NCI-H1417 (cell line): ENCODE data around the gene PTPN14.

Source experiments
- DNase-seq, 3 experiments: peaks; one replicate each; lab custom pipeline; 2025; lab: John Stamatoyannopoulos, UW

The PTPN14 gene

DNA sequence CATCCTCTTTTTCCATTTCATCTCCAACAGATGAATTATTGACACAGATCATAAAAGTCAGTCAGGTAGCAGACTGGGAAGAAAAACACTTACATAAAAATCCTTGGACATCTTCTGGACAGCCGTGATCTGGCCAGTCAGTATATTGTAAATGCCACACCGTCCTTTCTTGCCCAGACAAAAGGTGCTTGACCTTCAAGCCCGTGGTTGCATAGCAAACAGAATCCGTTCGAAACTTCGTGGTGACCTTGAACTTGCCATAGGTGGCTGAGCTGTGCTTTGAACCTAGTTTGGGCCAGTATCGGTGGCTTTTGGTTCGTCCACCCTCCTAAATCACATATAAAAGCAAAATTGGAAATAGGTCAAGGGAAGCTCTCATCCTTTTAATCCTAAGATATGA lies 182.0 kb downstream of the PTPN14 start:
- DNase-seq: no peak

DNA sequence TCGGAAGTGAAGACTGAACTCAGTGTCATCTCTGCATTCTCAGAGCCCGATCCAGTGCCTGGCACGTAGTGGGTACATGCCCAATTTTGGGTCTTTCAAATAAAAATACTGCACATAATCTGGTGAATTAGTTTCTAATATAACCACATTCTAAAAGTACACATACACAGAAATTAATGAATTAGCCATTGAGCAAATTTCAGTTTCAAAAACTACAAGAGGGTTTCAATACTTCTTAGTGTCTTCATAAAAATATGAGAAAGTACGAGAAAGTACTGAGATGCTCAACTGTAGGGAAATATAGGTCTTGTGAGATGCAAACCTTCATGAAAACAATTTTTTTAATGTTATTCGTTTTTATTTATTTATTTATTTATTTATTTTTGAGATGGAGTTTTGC lies 183.6 kb downstream of the PTPN14 start:
- no peak for DNase-seq

DNA sequence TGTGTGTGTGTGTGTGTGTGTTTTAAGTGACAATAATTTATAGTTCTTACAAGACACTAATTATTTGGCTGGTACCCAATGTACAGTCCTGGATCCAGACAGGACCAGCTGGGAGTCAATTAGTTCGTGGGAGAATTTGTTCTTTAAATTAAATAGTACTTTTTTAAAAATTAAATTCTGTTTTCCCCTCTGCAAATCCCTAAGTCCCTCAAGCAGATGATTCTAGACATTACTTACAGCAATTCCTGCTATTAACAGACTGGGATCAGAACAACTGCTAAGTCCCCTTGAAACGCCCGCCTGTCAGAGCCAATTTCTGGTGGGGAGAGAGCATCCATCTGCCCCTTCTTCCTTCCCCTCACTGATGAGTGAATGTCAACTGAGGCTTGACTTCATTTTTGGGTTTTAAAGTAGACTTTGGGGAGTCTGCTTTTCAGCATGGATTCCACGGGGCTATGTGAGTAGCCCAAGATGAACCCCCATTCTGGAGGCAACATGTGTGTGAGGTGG lies 186.6 kb downstream of the PTPN14 start:
- no peak for DNase-seq

DNA sequence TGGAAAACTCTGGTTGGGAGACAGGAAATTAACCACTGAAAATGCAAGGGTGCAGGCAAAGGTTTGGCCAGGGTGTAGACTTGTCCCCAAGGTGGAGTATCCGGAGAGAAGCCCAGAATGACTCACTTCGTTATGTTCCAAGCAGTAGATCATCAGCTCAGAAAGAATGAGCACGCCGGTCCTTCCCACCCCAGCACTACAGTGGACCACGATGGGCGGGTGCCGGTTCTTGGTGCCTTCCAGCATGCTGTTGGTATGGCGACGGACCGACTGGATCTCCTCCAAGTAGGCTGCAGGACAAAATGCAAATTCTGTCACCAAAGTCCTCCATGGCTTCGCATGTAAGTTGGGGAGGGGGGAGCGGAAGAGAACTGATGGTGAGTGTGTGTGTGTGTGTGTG lies 187.0 kb downstream of the PTPN14 start:
- DNase-seq: no peak

DNA sequence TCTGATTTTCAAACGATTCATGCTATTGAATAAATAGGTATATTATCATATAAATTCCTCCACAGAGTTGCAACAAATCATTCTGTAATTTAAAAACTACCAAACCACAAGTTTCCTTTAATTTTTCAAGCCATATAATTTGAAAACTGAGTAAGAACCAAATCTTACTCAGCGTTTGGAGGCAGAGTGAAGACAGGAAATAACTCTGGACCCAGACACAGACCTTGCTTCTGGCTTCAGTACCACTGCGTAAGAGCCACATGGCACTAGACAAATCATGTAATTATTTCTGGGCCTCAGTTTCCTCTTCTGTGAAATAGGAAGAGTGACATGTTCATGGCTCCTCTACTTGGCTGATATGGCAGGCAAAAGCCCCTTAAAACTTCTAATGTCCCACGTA lies 188.0 kb downstream of the PTPN14 start:
- no peak for DNase-seq

DNA sequence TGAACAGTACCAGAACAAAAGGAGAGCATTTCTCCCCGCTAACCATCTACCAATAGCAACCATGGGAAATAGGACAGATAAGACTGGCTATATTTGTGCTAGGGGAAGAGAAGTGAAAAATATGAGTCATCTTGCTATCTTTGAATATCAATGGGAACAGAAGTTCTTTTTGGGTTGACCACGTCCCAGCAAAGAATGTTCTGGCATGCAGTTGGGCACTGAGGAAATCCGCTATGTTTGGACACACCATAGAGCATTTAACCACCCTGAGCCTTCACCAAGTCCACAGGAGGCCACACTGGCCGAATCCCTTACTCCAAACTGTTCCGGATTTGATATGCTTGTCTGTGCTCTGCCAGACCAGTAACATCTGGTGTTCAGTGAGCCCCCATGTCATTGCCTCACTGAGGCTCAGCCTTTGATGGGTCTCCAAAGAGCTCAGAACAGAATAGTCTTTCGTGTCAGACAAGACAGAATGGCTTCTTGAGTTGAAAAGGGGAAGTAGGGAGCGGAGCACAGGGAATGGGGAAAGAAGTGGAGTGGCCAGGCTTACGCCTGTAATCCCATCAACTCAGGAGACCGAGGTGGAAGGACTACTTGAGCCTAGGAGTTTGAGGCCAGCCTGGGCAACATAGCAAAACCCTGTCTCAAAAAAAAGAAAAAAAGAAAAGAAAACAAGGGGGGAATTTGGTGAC lies 189.1 kb downstream of the PTPN14 start:
- DNase-seq: no peak

DNA sequence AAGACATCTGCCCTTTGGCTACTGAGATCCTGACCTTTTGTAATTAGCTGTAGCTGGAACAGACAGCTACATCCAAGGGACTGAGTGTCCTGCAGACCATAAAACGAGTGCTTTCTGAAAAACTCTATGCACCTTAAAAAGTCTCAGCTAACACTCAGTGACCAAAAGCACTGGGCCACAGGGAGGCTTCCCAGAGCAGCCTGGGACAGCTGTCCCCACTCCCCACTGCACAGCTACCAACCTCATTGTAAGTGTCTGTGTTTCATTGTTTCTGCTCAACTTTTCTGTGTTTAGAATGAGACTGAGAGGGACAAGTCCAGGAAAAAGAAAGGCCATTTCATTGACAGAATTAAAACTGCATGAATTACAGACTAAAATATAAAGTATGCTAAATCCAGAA lies 189.8 kb downstream of the PTPN14 start:
- no peak for DNase-seq

DNA sequence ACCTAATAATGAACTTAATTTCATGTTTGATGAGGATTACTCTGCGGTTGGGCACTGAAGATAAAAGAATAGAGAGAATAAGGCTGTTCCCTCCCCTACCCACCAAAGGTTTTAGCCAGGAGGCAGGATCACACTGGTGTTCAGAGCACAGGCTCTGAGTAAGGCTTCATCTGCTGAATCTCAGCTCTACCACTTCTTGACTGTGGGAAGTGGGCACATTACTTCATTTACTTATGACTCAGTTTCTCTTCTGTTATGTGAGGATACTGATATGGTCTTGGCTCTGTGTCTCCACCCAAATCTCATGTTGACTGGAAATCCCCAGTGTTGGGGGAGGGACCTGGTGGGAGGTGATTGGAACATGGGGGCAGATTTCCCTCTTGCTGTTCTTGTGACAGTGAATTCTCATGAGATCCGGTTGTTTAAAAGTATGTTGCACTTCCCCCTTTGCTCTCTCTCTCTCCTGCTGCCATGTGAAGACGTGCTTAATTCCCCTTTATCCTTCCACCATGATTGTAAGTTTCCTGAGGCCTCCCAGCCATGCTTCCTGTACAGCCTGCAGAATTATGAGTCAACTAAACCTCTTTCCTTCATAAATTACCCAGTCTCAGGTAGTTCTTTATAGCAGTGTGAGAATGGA lies 190.8 kb downstream of the PTPN14 start:
- DNase-seq: no peak

DNA sequence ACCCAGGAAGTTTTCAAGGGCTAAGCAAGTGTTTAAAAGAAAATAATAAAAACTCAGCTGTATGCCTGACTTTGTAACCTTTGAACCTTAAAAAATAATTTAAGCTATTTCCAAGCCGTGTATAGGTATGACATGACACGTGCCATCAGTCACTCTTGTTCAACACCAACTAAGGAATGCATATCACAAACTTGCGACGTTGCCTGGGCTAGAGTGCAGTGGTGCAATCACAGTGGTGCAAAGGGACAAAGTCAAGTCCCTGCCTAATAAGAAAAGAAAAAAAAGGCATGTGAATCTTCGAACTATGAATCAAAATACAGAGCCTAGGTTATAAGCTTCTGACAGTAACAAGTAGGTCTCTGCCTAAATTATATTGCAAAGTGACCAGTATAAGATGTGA lies 191.3 kb downstream of the PTPN14 start:
- DNase-seq: no peak

DNA sequence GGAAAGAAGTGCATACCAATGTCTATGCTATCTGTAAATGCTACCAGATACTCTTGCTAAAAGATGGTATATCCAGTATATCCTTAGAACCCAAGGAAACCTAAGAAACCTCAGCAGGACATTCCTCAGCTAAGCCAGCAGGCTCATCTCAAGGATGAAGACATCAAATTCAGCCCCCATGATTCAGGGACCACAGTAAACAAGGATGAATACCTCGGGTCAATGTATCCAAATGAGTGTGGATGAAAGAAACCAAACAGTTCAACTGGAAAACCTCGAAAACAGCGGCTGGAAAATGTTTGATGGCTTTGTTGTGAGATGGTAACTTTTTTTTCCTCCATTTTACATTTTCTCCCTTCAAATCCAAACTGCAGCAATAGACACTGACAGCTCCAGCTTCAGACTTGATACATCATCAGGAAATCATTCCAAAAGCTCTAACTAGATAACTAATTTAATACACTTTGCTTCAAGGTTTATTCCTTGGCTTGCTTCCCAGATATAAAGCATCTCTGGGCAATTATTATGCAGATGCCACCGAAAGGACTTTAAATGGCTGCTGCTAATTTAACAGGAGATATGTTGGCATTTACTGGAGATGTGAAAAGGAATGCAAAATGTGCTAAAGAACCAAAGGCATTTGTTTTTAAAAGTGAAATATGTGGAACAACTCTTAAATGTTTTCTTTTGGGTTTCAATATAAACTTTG lies 196.8 kb downstream of the PTPN14 start:
- DNase-seq: no peak

DNA sequence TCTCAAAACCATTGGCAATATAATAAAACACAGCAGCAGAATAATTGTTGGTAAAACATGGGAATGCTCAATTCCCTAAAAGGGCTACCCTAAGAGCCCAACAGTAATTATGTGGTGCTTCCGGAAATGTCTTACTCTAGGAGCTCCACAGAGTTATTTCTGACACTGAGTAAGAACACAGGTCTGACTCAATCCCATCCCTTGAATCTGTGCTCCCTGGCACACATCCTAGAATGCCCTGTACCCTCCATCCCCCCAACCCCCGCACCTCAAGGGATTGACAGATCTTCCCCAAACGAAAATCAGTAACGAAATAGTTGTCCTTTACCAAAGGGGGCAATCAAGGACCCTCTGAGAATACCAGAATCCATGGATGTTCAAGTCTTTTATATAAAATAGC lies 198.6 kb downstream of the PTPN14 start:
- no peak for DNase-seq

DNA sequence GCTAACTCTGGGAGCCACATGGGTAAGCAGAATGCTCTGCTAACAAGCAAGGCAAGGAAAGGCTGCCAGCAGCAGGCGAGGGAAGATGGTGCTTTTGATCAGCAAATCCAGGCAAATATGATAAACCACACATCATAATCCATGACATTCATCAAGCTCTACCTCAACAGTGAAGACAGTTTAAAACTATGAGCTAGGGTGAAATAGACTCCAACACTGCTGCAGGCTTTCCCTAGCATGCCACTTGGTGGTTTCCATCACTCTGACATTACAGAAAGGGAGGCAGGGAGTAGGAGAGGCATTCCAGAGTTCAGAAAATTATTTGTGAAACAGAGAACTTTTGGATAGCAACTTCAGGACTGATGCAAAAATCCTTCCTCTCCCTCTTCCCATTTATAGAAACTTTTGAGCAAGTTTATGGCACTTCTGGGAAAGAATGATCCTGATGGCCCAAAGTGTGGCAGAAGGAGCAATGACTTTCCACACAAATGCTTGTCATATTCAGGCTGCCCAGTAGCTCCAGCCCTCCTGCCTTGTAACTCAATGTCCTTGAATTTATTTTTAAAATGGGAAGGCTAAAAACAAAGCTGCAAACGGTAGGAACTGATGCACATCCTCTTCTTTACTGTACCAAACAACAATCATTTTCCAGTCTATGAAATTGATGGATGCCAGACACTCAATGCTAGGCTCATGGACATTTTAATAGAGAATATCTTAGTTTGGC lies 199.7 kb downstream of the PTPN14 start:
- DNase-seq: no peak

DNA sequence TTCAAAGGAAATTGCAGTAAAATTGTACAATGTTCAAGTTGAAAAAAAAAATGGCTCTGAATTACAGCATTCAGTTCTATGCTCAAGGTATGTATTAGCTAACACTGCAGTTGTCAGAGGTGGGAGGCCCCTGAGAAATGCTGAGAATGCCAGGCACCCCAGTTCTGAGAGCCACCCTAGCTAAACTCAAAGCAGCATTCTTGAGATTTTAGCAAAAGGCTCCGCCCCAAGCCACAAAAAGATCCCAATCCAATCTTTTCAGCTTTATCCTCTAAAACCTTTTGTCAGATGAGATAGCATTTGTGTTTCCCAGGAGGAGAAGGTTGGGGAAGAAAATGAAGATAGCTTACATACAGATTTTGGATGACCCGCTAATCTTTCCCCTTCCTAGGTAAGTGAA lies 201.6 kb downstream of the PTPN14 start:
- no peak for DNase-seq

DNA sequence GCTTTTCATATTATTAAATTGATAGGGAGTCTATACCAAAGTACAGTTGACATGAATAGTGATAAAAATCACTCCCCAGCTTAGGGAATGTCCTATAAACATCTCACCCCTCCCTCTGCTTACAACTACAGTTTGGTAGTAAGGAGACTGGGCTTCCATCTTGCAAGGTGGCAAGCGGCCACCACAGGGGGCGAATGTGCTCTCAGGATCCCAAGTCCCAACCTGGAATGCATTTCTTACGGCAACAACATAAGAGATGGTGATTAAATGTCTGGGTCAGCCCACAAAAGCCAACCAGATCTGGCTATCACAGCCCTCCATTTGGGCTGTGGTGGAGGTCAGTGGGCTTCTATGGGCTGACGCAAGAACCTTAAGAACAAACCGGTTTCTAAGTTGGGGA lies 202.4 kb downstream of the PTPN14 start:
- DNase-seq: no peak

DNA sequence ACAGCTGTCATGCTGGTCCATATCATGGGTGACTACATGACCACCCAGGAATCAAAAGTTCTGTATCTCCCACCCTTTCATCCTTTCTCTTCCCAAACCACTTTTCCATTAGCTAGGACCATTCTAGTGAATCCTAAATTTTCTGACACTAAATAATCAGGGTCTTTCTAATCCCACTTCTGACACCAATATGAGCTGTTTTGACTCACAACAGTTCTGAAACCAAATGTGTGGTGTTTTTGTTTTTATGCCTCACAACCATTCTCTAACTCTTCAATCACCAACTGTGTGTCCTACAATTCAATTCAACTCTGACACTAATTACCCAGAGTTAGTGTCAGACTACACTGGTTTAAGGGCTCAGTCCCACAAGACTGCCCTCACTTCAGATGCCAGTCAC lies 206.5 kb downstream of the PTPN14 start:
- no peak for DNase-seq

DNA sequence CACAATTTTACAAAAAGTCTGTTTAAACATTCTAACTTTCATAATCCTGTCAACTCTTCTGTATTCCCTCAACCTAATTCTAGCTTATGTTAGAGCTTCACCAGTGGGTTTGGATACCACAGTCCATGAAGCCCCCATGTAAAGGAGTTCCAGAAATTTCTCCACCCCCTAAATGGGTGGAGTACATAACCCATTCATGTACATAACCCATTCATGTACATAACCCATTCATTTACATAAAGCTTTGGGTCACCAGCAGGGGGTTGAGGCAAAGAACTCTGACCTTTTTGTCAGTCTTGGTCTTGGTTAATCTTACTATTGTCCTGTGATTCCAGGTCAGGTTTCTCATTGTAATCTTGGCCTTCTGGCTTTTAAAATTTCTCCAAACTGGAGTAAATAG lies 208.9 kb downstream of the PTPN14 start:
- no peak for DNase-seq

DNA sequence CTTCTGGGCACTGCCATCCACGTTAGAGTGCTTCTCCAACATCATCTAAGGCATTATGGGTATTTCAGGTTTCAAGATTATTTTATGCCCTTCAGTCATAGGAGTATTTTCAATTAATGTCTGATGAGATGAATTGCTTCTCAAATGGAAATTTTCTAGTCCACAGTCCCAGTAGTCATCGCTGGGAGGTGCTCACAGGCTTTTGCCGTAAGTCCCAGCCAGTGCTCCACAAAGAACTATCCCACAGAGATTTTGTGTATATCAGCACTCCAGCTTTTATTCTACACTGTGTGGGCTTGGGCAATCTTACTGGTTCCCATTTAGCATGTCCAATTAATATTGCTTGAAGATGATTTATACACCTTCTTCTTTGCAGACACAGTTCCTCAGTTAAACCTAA lies 209.5 kb downstream of the PTPN14 start:
- DNase-seq: no peak

DNA sequence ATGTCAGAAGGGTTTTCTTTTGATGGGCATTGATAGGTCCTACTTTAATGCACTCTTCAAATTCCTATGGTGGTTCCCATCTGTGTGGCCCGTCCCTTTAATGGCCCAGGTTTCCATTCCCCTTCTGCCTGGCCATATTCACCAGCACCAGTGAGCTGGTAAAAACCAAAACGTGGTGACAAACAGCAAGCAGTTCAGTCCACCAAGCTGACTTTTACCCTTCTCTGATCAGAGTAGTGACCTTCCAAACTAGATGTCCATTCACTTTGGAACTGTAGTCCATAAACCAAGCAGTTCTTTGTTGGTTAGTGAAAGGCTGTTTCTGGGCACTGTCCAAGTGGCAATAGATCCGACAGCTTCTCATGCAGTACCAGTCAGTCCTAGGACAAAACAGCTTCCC lies 209.9 kb downstream of the PTPN14 start:
- DNase-seq: no peak

DNA sequence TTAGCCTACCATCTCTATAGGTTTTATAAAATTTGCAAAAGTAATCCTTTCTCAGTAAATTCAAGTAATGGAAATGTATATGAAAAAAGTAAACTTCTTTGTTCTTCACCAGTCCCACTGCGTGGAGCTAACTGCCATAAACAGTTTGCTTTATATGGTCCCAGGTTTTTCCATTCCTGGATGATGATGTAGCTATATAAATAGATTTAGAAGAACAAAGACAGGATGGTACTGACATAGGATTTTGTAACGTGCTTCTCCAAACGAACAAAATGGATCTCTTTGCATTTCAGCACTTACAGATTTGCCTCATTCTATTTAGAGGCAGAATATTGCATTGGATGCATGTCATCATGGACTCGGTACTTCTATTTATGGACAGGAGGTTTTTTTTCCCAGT lies 213.2 kb downstream of the PTPN14 start:
- DNase-seq: no peak

DNA sequence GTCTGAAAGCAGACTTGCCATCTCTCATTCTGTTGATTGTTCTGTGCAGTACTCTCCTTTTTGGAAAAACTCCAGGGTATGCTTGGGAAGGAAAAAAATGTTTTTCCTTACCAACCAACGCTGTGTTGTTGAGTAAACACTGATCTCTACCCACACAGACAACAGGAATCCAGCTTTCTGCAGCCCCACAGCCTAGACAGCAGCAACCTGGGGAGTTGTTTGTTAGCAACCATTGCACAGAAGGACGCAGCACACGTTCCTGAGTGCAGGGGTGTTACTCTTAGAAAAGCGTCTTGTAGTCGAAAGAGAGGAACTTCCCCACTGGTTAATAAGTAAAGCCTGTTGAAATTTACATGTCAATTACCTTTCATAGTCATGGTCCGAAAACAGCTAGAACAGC lies 213.9 kb downstream of the PTPN14 start:
- no peak for DNase-seq

DNA sequence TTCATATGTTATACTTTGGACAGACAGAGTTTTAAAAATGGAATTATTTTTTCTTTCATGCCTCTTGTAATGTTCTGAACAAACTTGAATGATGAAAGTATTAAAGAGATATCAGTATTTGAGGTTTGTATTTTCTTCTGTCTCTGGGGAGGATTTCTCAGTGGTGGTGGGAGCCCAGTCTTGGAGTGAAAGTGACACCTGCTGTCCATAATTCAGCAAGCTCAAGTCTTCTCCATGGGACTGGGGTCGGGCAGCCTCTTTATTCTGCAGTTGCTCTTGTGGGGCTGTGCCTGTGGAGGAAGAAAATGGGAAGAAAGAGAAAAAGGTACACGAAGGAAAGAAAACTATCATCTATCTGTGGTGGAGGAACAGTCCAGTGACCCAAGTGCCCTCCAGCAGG lies 214.4 kb downstream of the PTPN14 start:
- DNase-seq: no peak

DNA sequence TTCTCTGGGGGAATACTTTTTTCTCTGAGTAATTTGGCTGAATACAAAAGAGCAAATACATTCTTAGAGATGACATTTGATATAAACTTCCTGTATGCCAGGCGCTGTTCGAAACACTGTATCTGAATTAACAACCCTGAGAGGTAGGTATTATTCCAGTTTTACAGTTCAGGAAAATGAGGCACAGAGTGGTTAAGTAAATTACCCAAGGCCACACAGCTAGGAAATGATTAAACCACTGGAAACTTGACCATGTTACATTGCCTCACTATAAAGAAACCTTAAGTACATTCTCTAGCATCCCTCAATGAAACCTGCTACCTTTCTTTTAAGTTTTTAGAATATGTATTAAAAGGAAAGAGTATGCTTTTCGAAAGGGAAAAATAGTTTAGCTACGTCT lies 215.8 kb downstream of the PTPN14 start:
- no peak for DNase-seq
